HCT116 (cell line): ENCODE results near the gene GRIA4. TPM values are rescaled to one million over a fixed set of nuclear protein-coding genes. Genes with fewer than 3 reads are reported as not detected.

ENCODE experiments used
- ATAC-seq: fragments of 200-7000 bp; cut with Tn5 transposase; 2 replicates; pipeline ENCODE4 v1.9.1; 2020; ENCODE audit warnings: mild to moderate bottlenecking, moderate library complexity
- BruUV-seq: library from RNA; stranded (reverse); fragments of 400-500 nt; replicated peaks from 2 replicates; lab custom pipeline; 2021; lab: Mats Ljungman, UMichigan
- CTCF ChIA-PET: fragments of 300-600 bp; sonication (Branson Sonifier 250); formaldehyde crosslinking; loops from one replicate; lab custom pipeline; 2021; ENCODE audit warnings: antibody characterized with exemption; lab: Charles Lee
- POLR2A ChIA-PET: fragments of 300-600, 350-600 bp; sonication (Branson Sonifier 250); formaldehyde crosslinking; loops from one replicate; lab custom pipeline; 2021; ENCODE audit warnings: antibody characterized with exemption; lab: Charles Lee
- RAD21 ChIA-PET, 2 experiments: fragments of 300-600 bp; sonication (Branson Sonifier 250); formaldehyde crosslinking; loops; one replicate each; lab custom pipeline; 2023; ENCODE audit warnings: low total read pairs in 2 of 2; ENCODE audit not compliant: uncharacterized antibody in 2 of 2, unreplicated experiment in 2 of 2, low non-redundant PET in 1 of 2; lab: Charles Lee
- DNase-seq: peaks from one replicate; pipeline ENCODE4 v3.0.0-alpha.2; 2010; ENCODE audit warnings: low read depth, low spot score
- H2AFZ ChIP-seq: fragments of 200-600 bp; shearing (Covaris generic), sonication (generic); 2 replicates; pipeline ENCODE4 v1.6.1; 2017; ENCODE audit warnings: low read depth, mixed run types, mixed read lengths, antibody characterized with exemption, low read length; ENCODE audit not compliant: poor library complexity, severe bottlenecking
- H3K27ac ChIP-seq: 2 replicates; pipeline ENCODE4 v1.5.1; 2012; ENCODE audit warnings: low read depth, low read length
- H3K27me3 ChIP-seq: fragments of 200-600 bp; sonication (generic); 2 replicates; pipeline ENCODE4 v1.6.1; 2016; ENCODE audit warnings: mixed run types, low read length, mixed read lengths; ENCODE audit not compliant: insufficient read depth
- H3K36me3 ChIP-seq, 2 experiments: fragments of 200-500 bp in 1 of 2; fragments of 200-600 bp in 1 of 2; sonication (Bioruptor generic) in 1 of 2; sonication (generic) in 1 of 2; 2 replicates each; pipeline versions ENCODE4 v1.5.1 to v1.6.1; 2014 to 2016; ENCODE audit warnings: low read length in 2 of 2, inconsistent platforms in 1 of 2, mixed read lengths in 1 of 2, mixed run types in 1 of 2; ENCODE audit not compliant: insufficient read depth in 2 of 2, control insufficient read depth in 1 of 2
- H3K4me1 ChIP-seq, 2 experiments: fragments of 200-600 bp in 1 of 2; sonication (generic) in 1 of 2; 2 replicates each; pipeline versions ENCODE4 v1.5.1 to v1.6.1; 2012 to 2017; ENCODE audit warnings: low read length in 2 of 2, inconsistent platforms in 1 of 2, mild to moderate bottlenecking in 1 of 2, mixed read lengths in 1 of 2, mixed run types in 1 of 2, moderate library complexity in 1 of 2; ENCODE audit not compliant: insufficient read depth in 2 of 2, control insufficient read depth in 1 of 2
- H3K4me2 ChIP-seq: fragments of 200-600 bp; sonication (generic); 2 replicates; pipeline ENCODE4 v1.6.1; 2017; ENCODE audit warnings: mixed run types, low read length, mixed read lengths
- H3K4me3 ChIP-seq, 2 experiments: fragments of 200-600 bp in 1 of 2; sonication (generic) in 1 of 2; replicated peaks in 1 of 2; 2 replicates each; pipeline ENCODE4 v1.5.1; 2011 to 2016; ENCODE audit warnings: low read length in 2 of 2, control low read depth in 1 of 2, low read depth in 1 of 2, mild to moderate bottlenecking in 1 of 2, mixed read lengths in 1 of 2, mixed run types in 1 of 2
- H3K79me2 ChIP-seq: fragments of 200-600 bp; sonication (generic); 2 replicates; pipeline ENCODE4 v1.6.1; 2017; ENCODE audit warnings: mild to moderate bottlenecking, mixed run types, low read length, moderate library complexity, mixed read lengths; ENCODE audit not compliant: insufficient read depth
- H3K9ac ChIP-seq: fragments of 200-600 bp; sonication (generic); 2 replicates; pipeline ENCODE4 v1.6.1; 2016; ENCODE audit warnings: low read length, mixed read lengths
- H3K9me2 ChIP-seq: fragments of 200-600 bp; sonication (generic), shearing (Covaris generic); 2 replicates; pipeline ENCODE4 v1.6.1; 2017; ENCODE audit warnings: mixed run types, mild to moderate bottlenecking, moderate library complexity; ENCODE audit not compliant: insufficient read depth
- H3K9me3 ChIP-seq, 2 experiments: fragments of 200-500 bp in 1 of 2; fragments of 200-600 bp in 1 of 2; sonication (Bioruptor generic) in 1 of 2; sonication (generic) in 1 of 2; 2 replicates each; pipeline ENCODE4 v1.6.1; 2014 to 2017; ENCODE audit warnings: low read length in 2 of 2, mixed read lengths in 2 of 2, inconsistent platforms in 1 of 2, low read depth in 1 of 2, mild to moderate bottlenecking in 1 of 2, mixed run types in 1 of 2, moderate library complexity in 1 of 2; ENCODE audit not compliant: control insufficient read depth in 1 of 2, insufficient read depth in 1 of 2
- H4K20me1 ChIP-seq: fragments of 200-600 bp; sonication (generic), shearing (Covaris generic); 2 replicates; pipeline ENCODE4 v1.6.1; 2017; ENCODE audit warnings: mixed run types, mild to moderate bottlenecking, moderate library complexity; ENCODE audit not compliant: insufficient read depth
- ATF3 ChIP-seq: IDR thresholded peaks from 2 replicates; pipeline ENCODE4 v1.6.1; 2012
- CBX3 ChIP-seq: IDR thresholded peaks from 2 replicates; pipeline ENCODE4 v1.6.1; 2012; ENCODE audit warnings: low read depth
- CEBPB ChIP-seq: IDR thresholded peaks from 2 replicates; pipeline ENCODE4 v1.6.1; 2012; ENCODE audit warnings: low read depth
- CTCF ChIP-seq, 3 experiments: fragments of 200-600 bp in 1 of 3; sonication (generic) in 1 of 3; IDR thresholded peaks in 2 of 3; conservative IDR thresholded peaks in 1 of 3; 2 replicates each; pipeline ENCODE4 v1.5.1; 2012 to 2017; ENCODE audit warnings: low read depth in 2 of 3, low read length in 2 of 3, antibody characterized with exemption in 1 of 3, borderline replicate concordance in 1 of 3, control low read depth in 1 of 3, mild to moderate bottlenecking in 1 of 3, mixed read lengths in 1 of 3, mixed run types in 1 of 3, moderate library complexity in 1 of 3; ENCODE audit not compliant: insufficient read depth in 1 of 3
- EGR1 ChIP-seq: IDR thresholded peaks from 2 replicates; pipeline ENCODE4 v1.6.1; 2012; ENCODE audit warnings: low read depth
- EZH2 ChIP-seq: fragments of 200-600 bp; sonication (generic); IDR thresholded peaks from 2 replicates; pipeline ENCODE4 v1.6.1; 2017; ENCODE audit warnings: antibody characterized with exemption, mixed run types
- FOSL1 ChIP-seq: IDR thresholded peaks from 2 replicates; pipeline ENCODE4 v1.6.1; 2012; ENCODE audit warnings: low read depth
- JUND ChIP-seq: IDR thresholded peaks from 2 replicates; pipeline ENCODE4 v1.6.1; 2012
- MAX ChIP-seq: IDR thresholded peaks from 2 replicates; pipeline ENCODE4 v1.6.1; 2012
- POLR2AphosphoS5 ChIP-seq: IDR thresholded peaks from 2 replicates; pipeline ENCODE4 v1.6.1; 2011; ENCODE audit warnings: mild to moderate bottlenecking, low read depth, low read length, moderate library complexity
- REST ChIP-seq: IDR thresholded peaks from 2 replicates; pipeline ENCODE4 v1.6.1; 2012; ENCODE audit warnings: low read depth
- SP1 ChIP-seq: IDR thresholded peaks from 2 replicates; pipeline ENCODE4 v1.6.1; 2012; ENCODE audit warnings: low read depth
- SRF ChIP-seq: IDR thresholded peaks from 2 replicates; pipeline ENCODE4 v1.6.1; 2012; ENCODE audit warnings: low read depth
- TCF7L2 ChIP-seq: IDR thresholded peaks from 2 replicates; pipeline ENCODE4 v1.7.0; 2011; ENCODE audit warnings: borderline replicate concordance, inconsistent platforms; ENCODE audit not compliant: insufficient read depth, insufficient read length; ENCODE audit errors: extremely low read depth
- YY1 ChIP-seq: IDR thresholded peaks from 2 replicates; pipeline ENCODE4 v1.6.1; 2011; ENCODE audit warnings: low read length, low read depth, moderate library complexity, mild to moderate bottlenecking; ENCODE audit not compliant: insufficient replicate concordance; ENCODE audit errors: extremely low read depth
- ZBTB33 ChIP-seq: IDR thresholded peaks from 2 replicates; pipeline ENCODE4 v1.6.1; 2011; ENCODE audit warnings: mild to moderate bottlenecking, low read length, moderate library complexity; ENCODE audit not compliant: insufficient replicate concordance; ENCODE audit errors: extremely low read depth
- intact Hi-C: fragments of 100-400 bp; cut with micrococcal nuclease; formaldehyde crosslinking; loops from 2 replicates; pipeline ENCODE4 v1.10.0; 2022
- total RNA-seq: library from RNA; stranded (reverse); gene quantifications from one replicate; pipeline ENCODE4 v1.2.1, GENCODE V29; 2021; ENCODE audit not compliant: unreplicated experiment

Gene GRIA4
- total RNA-seq, 1 experiment from 2014 or later: not detected

- Histone ChIP-seq H3K79me2 (no peaks in the 10 kb centered on the region), H3K4me2 (no peak overlapping the region), H3K9me2 (no peaks in the 10 kb centered on the region), H3K36me3 (no peaks in the 10 kb centered on the region), H3K9ac (no peak overlapping the region), H3K4me3 (no peak overlapping the region), H3K27me3 (no peaks in the 10 kb centered on the region), H2AFZ (no peak overlapping the region), H3K9me3 (no peaks in the 10 kb centered on the region), H3K4me1 (peaks cover 0 to 6% of the 10 kb centered on the region in 2 experiments; a peak in 1 of 4 replicates), H3K27ac (no peak overlapping the region), H4K20me1 (no peaks in the 10 kb centered on the region)
- POLR2A ChIA-PET: no interaction called here
- BruUV-seq: no TSS peak
- CTCF ChIA-PET: no interaction called here
- TF ChIP-seq EGR1: no peak
- TF ChIP-seq CBX3: no peak
- TF ChIP-seq JUND: no peak
- TF ChIP-seq MAX: no peak
- no peak for TF ChIP-seq ATF3
- TF ChIP-seq EZH2: no peak
- TF ChIP-seq REST: no peak
- TF ChIP-seq ZBTB33: no peak
- no peak for TF ChIP-seq CEBPB
- TF ChIP-seq SRF: no peak
- TF ChIP-seq TCF7L2: no peak
- TF ChIP-seq YY1: no peak
- no peak for TF ChIP-seq FOSL1
- TF ChIP-seq POLR2AphosphoS5: no peak
- no peak for TF ChIP-seq CTCF (IDR thresholded peaks at IDR 0.05 in 2 of 3, conservative IDR thresholded peaks at IDR 0.05 in 1 of 3; ENCODE audit: borderline replicate concordance in 1 of 3, insufficient read depth in 1 of 3, low read depth in 2 of 3, low read length in 2 of 3)
- TF ChIP-seq SP1: no peak
- intact Hi-C loops: no loop called here
- RAD21 ChIA-PET: no interaction called here
- no peak for DNase-seq
- no peak for ATAC-seq
Measured at GRCh38 chr11:105718641-105719040, 108.8 kb downstream of the GRIA4 start.
